GM23248 (cell line): ENCODE results near the gene COPS9.

ENCODE experiments used
- EZH2 ChIP-seq: fragments of 200-600 bp; sonication (generic); IDR thresholded peaks from 2 replicates; pipeline ENCODE4 v1.6.1; 2018; ENCODE audit warnings: antibody characterized with exemption, mild to moderate bottlenecking; ENCODE audit not compliant: insufficient read depth, poor library complexity, severe bottlenecking
- EZH2phosphoT487 ChIP-seq: fragments of 200-600 bp; sonication (generic); IDR thresholded peaks from 2 replicates; pipeline ENCODE4 v1.6.1; 2018; ENCODE audit warnings: antibody characterized with exemption, moderate library complexity, mild to moderate bottlenecking, low read depth; ENCODE audit not compliant: insufficient read depth

DNA sequence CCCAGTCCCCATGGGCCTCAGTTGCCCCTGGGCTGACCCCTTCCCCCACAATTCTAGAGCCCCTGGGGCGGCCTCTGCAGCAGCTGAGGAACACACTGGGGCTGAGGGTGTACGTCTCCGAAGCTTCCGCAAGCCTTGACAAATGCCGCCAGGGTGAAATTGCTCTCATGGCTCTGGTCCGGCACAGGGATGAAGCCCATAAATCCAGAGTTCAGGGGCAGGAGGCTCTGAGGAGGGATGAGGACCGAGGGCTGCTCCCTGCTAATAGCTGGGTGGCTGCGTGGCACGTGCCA lies 31.4 kb upstream of the COPS9 start:
- TF ChIP-seq EZH2 (no peak), EZH2phosphoT487 (no peak)
